HS-27A (cell line): ENCODE measurements around the gene NTM.

Experiments used
- DNase-seq: peaks from one replicate; pipeline ENCODE4 v3.0.0-alpha.2; 2012; ENCODE audit warnings: low read depth, missing footprints

Gene NTM

DNA sequence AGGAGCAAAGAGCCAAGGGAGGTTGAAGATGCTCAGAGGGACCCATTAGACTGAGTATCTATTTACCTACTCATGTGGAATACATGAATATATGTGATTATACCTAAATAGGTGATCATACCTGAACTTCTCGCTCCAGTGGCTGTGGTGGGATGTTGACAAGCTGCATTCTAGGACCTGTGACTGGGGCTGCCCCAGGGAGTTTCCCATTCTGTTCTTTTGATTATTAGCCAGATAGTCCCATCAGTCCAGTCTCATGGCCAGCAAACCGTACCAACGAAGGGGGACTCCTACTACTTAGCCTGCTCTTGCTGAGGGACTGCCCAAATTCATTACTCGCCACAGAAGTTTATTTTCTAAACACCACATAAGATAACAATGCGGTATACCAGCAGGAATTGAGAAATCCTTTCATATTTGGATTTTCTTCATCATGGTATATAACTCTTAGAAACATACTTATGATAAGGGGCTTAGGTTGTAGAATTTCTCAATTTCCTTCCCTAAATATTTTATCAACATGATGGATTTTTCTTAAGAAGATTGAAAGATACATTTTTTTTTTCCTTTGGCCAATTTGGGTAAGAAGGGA, 273.9 kb downstream of the NTM start:
- no peak for DNase-seq

DNA sequence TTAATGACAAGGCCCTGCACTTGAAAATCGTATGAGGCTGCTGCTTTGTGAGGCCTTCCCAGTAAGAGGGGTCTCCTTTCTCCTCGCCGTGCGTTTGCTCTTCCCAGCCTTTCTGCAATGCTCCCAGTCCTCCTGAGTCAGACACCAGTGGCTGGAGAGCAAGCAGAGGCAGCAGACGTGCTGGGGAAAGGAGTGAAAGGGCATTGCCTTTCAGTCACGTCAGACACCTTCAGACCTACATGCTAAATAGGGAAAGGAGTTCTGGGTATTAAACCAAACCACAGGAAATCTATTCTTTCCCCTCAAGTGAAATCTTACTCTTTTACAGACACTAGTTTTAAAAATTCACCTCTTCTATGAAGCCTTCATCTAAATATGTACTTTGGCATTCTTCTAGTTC, 274.8 kb downstream of the NTM start:
- DNase-seq, result no peak

DNA sequence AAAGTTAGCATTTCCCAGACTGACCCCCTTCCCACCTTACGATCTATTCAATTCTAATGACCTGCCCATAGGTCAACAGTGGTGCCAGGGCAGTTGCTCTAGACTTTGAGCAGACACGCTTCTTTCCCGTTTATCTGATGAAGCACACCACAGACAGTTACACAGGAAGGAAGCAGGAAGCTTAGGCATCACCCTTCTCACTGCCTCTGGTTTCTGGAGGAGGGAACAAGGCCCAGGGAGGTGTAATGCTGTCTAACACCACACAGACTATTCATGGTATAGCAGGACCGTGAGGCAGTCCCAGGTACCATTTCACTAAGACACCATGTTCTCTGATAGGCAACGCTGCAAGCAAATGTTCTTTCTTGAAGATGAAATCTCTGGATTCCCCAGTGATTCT, 279.4 kb downstream of the NTM start:
- no peak for DNase-seq

DNA sequence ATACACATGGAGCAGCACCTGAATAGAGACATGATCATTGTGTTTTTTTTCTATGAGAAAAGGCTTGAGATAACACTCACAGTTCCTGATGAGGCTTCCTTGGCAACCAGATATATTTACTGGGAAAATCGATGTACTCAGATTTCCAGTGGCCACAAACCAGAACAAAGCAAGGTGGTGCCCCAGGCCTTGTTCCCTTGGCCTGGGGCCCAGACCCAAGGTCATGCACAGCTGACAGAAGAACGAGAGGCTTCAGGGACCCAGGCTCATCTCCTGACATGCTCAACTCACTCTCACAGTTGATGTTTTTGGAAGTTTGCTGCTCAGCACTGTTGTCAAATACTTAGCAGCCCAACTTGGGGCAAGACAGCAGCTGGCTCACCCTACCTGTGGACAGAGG, 281.8 kb downstream of the NTM start:
- no peak for DNase-seq

DNA sequence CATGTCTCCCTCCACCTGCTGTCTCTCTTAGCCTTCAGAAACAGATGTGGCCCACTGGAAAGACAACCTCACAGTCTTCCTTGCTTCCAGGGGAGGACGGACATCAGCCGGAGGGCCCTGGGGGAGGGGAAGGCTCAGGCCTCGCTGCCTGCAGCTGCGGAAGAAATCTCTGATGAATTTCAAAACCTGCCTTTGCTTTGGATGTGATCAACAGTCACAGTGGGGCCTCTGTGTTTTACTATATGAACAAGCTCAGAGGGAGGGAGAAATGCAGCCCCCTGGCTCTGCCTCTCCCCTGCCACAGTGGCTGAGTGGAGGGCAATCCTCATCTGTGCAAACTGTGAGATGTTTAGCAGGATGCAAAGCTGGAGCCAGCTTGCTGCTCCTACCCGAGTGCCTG, 282.8 kb downstream of the NTM start:
- no peak for DNase-seq

DNA sequence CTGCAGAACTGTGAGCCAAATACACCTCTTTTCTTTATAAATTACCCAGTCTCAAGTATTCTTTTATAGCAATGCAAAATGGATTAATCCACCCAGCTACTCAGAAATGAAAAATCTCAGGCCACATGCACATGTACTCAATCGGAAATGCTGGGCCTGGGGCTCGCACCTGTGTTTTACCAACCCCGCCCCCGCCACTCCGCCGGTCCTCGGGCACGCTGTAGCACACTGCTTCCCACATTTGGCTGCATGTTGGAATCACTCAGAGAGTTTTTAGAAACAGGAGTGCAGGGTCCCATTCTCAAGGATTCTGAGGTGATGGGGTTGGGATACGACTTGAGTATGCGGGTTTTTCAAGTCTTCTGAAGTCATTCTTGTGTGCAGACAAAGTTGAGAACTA, 284.4 kb downstream of the NTM start:
- no peak for DNase-seq

GRCh38 chr11:131656179-131656838, 285.9 kb downstream of the NTM start:
- no peak for DNase-seq

- DNase-seq, result no peak
Observed at GRCh38 chr11:131656839-131657211, 286.4 kb downstream of the NTM start.

DNA sequence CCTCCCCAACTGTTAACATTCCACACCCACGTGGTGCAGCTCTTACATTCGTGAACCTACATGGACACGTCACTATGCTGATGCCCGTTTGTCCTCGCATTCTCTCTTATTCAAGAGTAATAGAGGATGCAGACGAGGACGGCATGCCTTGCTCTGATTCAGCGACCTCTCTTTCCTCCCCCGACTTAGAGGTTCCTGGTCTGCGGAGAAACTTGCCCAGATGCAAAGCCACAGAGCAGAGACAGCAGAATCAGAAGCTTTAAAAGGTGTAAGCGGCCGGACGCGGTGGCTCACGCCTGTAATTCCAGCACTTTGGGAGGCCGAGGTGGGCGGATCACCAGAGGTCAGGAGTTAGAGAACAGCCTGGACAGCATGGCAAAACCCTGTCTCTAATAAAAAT, 288.0 kb downstream of the NTM start:
- no peak for DNase-seq

GRCh38 chr11:131658952-131659351, 288.5 kb downstream of the NTM start:
- no peak for DNase-seq

- DNase-seq, result no peak
Observed at GRCh38 chr11:131659931-131660330, 289.5 kb downstream of the NTM start.

DNA sequence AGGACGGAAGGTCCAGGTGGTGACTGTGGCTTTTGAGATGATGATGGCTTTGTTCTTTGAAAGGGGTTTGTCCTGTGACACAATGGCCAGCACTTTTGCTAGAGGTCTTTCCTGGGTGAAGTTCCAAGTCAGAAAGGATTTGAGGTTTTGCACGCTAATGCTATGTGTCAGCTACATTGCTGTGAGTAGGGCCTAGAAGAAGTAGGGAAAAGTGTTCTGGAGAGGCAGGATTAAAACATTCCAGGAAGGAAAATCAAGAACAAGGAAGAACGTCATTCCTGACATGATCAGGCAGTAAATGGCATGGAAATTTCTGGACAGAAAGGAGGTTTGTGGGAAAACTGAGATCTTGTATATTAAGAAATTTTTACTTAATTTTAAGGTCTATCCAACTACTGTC, 290.7 kb downstream of the NTM start:
- no peak for DNase-seq

- no peak for DNase-seq
Observed at GRCh38 chr11:131662317-131662972, 292.0 kb downstream of the NTM start.

GRCh38 chr11:131662993-131663392, 292.6 kb downstream of the NTM start:
- DNase-seq, result no peak

- no peak for DNase-seq
Observed at GRCh38 chr11:131663405-131664200, 293.2 kb downstream of the NTM start.

DNA sequence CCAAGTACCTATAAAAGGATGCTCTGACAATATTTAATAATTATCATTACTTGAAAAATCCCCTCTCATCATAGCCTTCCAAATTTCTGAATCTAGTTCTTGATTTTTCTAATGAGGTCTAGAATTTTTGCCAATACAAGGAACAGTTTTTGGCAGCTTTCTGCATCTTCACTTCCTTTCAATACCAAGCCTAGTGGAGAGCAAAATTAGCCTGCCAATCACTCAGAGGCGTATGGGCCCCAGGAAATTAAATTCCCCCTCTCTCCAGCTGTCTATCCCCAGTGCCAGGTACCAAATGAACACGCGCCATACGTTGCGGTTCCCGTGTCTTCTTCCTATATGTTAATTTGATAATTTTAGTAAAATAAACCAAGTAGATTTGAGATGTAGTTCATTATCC, 293.9 kb downstream of the NTM start:
- DNase-seq, result no peak

DNA sequence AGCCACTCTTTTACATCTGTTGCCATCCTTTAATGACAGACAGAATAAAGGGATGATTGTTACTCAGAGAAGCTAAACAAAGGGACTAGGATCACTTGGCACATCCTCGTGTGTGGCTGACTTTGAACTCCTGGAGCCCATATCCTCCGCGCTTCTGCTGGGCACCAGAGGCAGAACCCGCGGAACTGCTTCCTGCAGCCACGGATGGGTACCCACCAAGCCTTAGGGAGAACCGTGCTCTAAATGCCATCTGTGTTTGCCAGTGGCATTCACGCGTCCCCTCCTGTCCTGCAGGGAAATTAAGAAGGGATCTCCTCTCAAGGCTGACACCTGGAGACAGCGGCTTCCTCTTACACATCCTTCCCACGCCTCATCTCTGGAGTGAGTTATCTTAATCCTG, 294.4 kb downstream of the NTM start:
- no peak for DNase-seq

DNA sequence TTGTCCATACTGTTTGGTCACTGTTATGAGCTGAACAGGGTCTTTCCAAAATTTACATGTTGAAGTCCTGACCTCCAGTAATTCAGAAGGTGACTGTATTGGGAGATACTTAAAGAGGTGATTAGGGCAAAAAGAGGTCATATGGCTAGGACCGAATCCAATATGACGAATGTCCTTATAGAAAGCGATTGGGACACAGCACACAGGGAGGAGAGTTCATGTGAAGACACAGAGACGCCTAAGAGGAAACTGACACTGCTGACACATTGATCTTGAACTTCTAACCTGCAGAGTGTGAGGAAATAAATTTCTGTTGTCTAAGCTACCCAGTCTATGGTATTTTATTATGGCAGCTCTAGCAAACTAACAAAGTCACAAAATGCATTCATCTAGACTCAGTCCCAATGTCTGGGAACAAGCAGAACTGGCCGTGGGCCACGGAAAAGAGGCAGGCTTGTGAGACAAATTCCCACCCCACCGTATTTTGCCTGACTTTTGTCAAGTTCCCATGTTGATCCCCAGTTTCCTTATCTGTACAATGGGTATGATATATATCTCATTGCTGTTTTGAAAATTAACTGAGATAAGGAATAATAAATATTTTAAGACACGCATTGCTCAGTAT, 295.0 kb downstream of the NTM start:
- DNase-seq, result no peak

GRCh38 chr11:131666006-131666405, 295.6 kb downstream of the NTM start:
- DNase-seq, result no peak

GRCh38 chr11:131666617-131667016, 296.2 kb downstream of the NTM start:
- no peak for DNase-seq

DNA sequence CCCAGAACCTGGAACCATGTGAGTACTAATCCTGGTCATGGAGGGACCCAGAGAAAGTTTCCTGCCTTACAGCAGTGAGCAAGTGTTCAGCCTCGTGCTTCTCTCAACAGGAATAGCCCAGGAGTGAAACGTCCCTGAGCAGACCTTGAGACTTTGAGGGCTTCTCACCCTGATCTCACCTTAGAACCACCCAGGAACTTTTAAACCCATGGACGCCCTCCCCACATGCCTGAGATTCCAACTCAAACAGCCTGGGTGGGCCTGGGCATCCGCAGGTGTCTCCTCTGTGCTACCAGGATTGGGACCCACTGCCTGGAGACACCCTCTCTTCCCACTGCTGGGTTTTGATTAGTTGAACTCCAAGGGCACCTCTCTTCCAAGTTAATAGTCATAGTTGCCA, 297.2 kb downstream of the NTM start:
- DNase-seq, result no peak
